HG03571 (cell line): Measurements from ENCODE around the gene SYT10.
"Not testable (repeated sequence)": the region's sequence is repeated elsewhere in the genome, so short reads cannot be mapped to it uniquely, and the experiment has no call there.

Experiments used
- ATAC-seq: cut with Tn5 transposase; IDR thresholded peaks from one replicate; pipeline ENCODE4 v1.9.1; 2021; ENCODE audit not compliant: unreplicated experiment

Gene SYT10

DNA sequence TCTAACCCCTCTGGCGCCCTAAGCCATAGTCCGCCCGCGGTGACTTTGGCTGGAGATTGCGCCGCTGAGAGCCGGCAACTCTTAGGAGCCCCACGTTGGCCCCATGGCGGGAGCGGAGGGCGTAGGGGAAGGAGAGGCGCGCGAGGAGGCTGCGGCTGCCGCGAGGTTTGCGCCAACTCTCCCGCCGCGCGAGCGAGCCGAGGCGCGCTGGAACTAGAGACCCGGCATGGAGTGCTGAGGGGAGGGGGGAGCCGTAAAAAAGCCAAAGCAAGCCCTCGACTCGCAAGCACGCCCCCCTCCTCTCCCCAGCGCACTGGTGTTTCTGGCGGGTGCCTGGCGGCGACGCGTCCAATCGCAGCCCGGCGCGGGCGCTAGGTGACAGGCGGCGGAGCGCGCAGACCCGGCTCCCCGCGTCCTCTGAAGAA lies at the start of gene SYT10:
Gene SYT10, minus strand, starts transcription at position 233 of the 425 bp plus-strand sequence. CDS start 297 bp downstream, outside the sequence.
- no peak for ATAC-seq

- ATAC-seq: no peak
Observed at GRCh38 chr12:33488036-33488435, 48.4 kb upstream of the SYT10 start.

DNA sequence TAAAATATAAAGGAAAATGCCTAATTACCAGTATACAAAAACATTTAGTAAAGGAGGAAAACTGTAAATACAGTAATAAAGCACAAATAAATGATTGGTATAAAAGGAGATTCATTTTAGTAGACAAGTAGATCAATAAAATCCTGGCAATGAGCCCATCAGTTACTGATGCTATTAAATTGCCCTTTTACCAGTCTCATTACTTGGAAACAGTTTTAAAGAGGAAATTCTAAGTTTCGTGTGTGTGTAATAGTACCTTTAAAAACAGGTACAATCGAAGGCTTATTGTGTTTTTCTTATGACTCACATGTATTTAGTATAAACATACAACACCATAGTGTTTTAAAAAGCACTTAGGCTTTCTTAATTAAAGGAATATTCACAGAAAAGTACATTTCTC lies 46.4 kb upstream of the SYT10 start:
- ATAC-seq: no peak

DNA sequence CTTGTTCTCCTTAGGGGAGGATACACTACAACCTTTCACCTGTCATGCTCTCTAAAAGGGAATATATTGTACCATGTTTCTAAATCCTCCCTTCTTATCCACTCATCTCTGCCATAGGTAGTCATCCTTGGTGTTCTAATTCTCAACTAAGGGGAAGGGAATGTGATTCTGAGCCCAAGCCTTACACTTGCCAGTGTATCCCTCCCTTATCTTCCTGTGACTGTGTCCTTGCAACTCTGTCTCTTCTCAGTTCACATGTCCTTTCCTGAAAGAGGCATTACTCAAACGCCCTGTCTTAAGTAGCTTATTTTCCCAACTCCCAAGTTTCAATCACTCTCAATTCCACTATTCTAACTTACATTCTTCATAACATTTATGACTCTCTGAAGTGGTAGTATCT lies 44.5 kb upstream of the SYT10 start:
- ATAC-seq: no peak

- ATAC-seq: no peak
Observed at GRCh38 chr12:33480366-33480765, 40.7 kb upstream of the SYT10 start.

DNA sequence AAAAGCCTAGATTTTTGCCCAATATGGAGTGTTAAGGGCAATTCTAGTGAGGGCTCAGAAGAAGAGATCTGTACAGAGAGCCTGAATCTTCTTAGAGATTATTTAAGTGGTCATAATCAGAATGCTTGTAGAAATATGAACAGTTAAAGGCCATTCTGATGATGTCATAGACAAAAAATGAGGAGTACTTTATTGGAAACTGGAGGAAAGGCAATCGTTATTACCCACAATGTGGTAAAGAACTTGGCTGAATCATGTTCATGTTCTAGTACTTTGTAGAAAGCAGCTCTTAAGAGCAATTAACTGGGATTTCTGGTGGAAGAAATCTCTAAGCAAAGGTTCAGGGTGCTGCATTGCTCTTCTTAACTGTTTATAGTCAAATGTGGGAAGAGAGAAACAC lies 36.4 kb upstream of the SYT10 start:
- no peak for ATAC-seq

DNA sequence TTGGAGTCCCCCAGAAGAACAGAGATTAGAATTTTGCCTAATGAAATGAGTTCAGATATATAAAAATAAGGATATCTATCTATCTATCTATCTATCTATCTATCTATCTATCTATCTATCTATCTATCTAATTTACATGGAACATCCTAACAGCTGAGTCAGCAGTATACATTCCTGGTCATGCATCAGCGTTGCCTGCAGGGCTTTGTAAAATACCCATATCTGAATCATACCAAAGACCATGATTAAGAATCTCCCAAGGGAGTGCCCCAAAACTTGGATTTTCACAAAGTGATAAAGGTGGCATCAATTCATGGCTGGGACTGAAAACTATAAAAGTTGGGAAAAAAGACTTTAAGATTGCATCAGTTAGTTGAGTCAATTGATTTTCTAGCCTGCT lies 32.7 kb upstream of the SYT10 start:
- ATAC-seq: no peak

GRCh38 chr12:33455096-33455495 lies 15.5 kb upstream of the SYT10 start:
- no peak for ATAC-seq

DNA sequence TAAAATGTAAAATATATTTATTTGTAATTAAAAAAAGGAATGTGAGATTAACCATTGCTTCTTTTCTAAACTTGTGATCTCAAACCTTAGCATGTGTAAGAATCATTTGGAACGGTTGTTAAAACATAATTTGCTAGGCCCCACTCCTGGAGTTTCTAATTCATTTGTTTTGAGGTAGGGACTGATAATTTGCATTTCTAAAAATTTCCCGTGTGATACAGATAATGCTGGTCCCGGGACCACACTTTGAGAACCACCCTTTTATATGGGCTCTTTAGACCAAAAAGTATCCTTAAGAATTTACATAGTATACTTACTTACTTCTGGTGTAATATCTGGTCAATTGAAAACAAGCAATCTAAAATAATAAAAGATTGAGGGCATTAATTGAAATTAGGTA lies 10.9 kb upstream of the SYT10 start:
- no peak for ATAC-seq

DNA sequence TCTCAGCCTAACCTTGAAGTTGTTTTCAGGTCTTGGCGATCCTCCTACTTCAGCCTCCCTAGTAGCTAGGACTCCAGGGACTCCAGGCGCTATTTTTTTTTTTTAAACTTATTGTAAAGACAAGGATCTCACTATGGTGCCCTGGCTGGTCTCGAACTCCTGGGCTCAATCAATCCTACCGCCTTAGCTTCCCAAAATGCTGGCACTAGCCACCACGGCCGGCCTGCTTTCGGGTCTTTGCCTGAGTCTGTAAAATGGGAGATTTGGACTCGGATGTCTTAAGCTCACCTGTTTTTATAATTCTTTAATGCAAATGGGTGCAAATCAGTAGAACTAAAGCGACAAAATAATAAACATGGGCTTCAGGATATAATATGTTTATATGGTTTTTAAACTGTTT lies 858 bp upstream of the SYT10 start:
- ATAC-seq: no peak

DNA sequence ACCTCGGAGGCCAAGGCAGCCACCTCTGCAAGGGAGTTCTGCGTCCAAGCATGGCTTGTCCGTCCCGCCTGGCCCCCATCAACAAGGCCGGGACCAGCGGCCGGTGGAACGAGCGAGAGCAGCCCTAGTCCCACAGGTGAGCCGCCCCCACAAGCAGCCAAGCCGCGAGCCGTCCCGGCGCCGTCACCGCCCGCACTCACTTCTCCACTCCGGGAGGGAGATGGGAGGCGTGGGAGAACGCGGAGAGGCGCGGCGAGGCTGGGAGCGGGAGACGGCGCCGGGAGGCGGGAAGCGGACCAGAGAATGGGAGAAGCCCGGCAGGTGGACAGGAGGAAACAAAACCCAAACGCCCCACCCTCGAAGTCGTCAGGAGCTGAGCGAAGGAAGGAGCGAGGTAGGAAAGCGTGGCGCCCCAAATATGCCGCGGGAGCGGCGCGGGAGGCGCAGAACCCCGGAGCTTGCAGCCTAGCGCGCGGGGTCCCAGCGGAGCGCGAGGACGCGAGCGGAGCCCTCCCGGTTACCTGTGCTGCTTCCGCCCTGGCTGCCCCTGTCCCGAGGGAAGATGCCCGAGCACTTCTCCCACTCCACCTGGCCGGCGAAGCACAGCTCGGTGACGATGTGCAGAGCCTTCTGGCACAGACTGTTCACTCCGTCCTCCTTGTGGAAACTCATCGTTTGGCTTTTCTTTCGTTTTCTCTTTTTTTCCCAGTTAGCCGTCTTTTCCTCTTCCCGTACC lies 600 bp downstream of the SYT10 start:
- ATAC-seq: no peak

- no peak for ATAC-seq
Observed at GRCh38 chr12:33438025-33438772, 1.4 kb downstream of the SYT10 start.

DNA sequence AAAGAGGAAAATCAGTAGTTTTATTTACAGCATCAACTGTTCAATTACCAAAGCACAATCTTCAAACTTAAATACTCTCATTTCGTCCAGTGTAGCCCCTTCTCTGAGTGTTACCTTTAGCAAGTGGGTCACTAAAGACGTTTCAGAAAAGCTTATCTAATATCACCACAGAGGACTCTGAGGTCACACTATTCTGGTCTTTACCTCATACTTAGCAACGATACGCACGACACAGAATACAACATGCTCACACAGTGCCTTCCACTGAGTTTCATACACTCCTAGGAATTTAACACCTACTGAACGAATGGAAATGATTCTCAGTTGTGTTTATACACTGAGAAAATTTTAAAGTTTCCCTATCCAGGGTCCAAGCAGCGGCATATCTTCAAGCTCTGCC lies 2.0 kb downstream of the SYT10 start:
- ATAC-seq: no peak

DNA sequence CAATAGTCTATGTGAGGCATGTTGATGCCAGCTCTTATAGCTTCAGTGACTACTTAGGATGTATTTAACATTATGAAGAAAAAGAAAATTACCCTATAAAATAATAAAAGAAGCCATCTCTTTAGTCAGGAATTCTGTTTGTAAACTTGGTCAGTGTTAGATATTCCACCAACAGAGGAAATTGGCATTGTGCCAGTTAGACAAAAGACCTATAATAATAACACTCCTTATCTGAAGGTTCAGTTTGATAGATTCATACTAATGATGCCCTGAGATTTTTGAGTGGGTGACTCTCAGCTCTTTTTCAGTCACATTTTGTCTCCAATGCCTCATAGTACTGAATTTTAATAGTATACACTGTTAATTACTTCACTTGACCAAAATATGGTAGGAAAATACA lies 6.6 kb downstream of the SYT10 start:
- ATAC-seq: no peak

DNA sequence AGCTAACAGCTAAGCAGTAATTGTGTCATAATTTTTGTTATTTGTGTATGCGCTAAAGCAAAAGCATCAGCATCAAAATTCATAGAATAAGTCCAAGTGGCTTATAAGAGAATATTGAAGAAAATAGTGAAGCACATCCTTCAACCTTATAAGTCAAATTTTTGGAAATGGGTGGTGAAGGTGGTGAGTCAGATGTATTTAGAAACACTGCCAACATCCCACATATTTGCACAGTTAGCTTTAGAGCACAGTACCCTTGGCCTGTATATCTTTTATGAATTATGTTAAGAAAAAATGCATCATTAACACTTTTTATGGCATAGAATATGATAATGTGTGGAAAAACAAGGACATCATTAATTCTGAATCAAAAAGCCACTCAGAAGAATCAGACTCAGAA lies 8.0 kb downstream of the SYT10 start:
- no peak for ATAC-seq

DNA sequence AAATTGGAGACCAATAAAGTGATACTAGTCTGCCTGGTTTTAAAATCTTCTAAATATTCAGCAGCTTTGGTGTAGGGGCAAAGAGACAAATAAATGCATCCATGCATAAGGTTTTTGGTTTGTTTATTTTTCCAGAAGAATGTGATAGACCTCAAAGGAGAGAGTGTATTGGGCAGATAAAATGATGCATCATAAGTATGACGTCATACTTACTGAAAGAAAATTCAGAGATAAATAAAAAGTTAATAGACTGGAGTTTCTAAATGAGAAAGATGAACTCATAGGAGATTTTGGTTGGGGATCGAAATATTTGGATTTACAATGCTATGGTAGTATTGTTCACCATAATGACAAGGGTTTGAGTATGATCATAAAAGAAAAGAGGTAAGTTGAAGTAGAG lies 10.2 kb downstream of the SYT10 start:
- no peak for ATAC-seq

DNA sequence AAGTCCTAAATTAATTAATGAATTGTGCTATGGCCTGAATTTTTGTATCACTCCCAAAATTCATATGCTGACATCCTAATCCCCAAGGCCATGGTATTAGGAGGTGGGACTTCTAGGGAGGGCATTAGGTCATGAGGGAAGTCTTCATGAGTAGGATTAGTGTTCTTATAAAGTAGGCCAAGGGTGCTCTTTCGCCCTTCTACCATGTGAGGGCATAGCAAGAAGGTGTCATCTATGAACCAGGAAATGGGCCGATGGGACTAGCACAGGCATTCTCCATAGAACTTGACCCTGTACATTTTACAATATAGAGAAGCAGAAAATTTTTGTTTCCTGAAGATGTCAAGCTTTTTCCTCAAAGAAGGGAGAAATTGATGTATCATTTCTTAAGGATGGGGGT lies 12.5 kb downstream of the SYT10 start:
- no peak for ATAC-seq

GRCh38 chr12:33423706-33424105 lies 15.9 kb downstream of the SYT10 start:
- no peak for ATAC-seq

- ATAC-seq: not testable (repeated sequence)
Observed at GRCh38 chr12:33412410-33412809, 27.2 kb downstream of the SYT10 start.

DNA sequence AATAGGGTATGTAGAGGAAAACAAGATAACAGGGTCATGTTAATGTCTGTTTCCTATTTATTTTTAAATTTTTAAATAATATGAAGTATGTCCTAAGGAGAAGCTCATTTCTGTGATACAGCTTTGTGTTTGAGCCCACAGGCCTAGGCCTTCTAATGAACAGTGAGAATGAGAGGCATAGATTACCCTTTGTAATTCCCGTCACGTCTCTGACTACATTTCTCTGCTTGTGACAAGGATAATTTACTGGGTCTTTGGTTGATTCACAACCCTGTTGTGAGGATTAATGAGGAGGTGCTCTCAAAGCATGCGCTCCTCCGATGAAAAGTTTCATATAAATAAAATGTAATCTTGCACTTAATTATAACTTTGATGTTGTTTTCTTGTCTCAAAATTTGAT lies 56.1 kb downstream of the SYT10 start:
- ATAC-seq: no peak

GRCh38 chr12:33376153-33376552 lies 63.5 kb downstream of the SYT10 start:
- no peak for ATAC-seq

GRCh38 chr12:33370318-33370717 lies 69.3 kb downstream of the SYT10 start:
- ATAC-seq: no peak

GRCh38 chr12:33357181-33357580 lies 82.4 kb downstream of the SYT10 start:
- ATAC-seq: no peak
